HepG2 (cell line): Measurements from ENCODE around the gene AMZ2. TPM values are rescaled to one million over a fixed set of nuclear protein-coding genes. Genes with fewer than 3 reads are reported as not detected.
A peak's percentile ranks its signal among the peaks of the same experiment; 100 is the strongest.

Experiments
- ATAC-seq: fragments of 200-7000 bp; cut with Tn5 transposase; 3 replicates; pipeline ENCODE4 v1.9.1; 2020; ENCODE audit warnings: mild to moderate bottlenecking, moderate library complexity
- BruUV-seq: library from RNA; stranded (reverse); fragments of 400-500 nt; replicated peaks from 2 replicates; lab custom pipeline; 2021; lab: Mats Ljungman, UMichigan
- CTCF ChIA-PET: fragments of 300-600 bp; formaldehyde crosslinking; extraction: SDS; loops from one replicate; lab custom pipeline; 2021; ENCODE audit warnings: low total read pairs, inconsistent platforms, low intra/inter-chr PET ratio; lab: Yijun Ruan, JAX
- POLR2A ChIA-PET: fragments of 350-600 bp; sonication (Branson Sonifier 250); formaldehyde crosslinking; loops from one replicate; lab custom pipeline; 2020; ENCODE audit warnings: antibody characterized with exemption, inconsistent platforms; lab: Yijun Ruan, JAX
- DNase-seq: peaks from one replicate; pipeline ENCODE4 v3.0.0-alpha.2; 2015; ENCODE audit warnings: low spot score
- FAIRE-seq: peaks from 3 replicates; lab custom pipeline; 2011; peaks lifted over from hg19 to GRCh38; lab: Jason Lieb, UNC
- H2AFZ ChIP-seq: one replicate; pipeline ENCODE4 v1.6.1; 2011; ENCODE audit warnings: low read length, inconsistent platforms
- H3K27ac ChIP-seq: fragments of 300-600 bp; 3 replicates; pipeline ENCODE4 v1.8.0; 2011; ENCODE audit warnings: mixed run types, mild to moderate bottlenecking, mixed read lengths, low read length, inconsistent platforms; ENCODE audit not compliant: insufficient read depth; ENCODE audit errors: extremely low read length
- H3K27me3 ChIP-seq, 2 experiments: fragments of 200-600 bp in 1 of 2; 2 replicates in 1 of 2; 3 replicates in 1 of 2; pipeline versions ENCODE4 v1.6.0 to v1.8.0; 2011; ENCODE audit warnings: low read length in 2 of 2, mild to moderate bottlenecking in 2 of 2, moderate library complexity in 2 of 2, inconsistent platforms in 1 of 2; ENCODE audit not compliant: insufficient read depth in 2 of 2, control insufficient read depth in 1 of 2
- H3K36me3 ChIP-seq, 2 experiments: fragments of 200-600 bp in 1 of 2; replicated peaks in 1 of 2; 2 replicates in 1 of 2; 3 replicates in 1 of 2; pipeline versions ENCODE4 v1.5.1 to v1.8.0; 2011; ENCODE audit warnings: low read length in 2 of 2, inconsistent platforms in 1 of 2; ENCODE audit not compliant: insufficient read depth in 2 of 2, control insufficient read depth in 1 of 2
- H3K4me1 ChIP-seq: 2 replicates; pipeline ENCODE4 v1.5.1; 2012; ENCODE audit warnings: low read length, inconsistent platforms; ENCODE audit not compliant: insufficient read depth
- H3K4me2 ChIP-seq: 2 replicates; pipeline ENCODE4 v1.6.0; 2011; ENCODE audit warnings: low read depth, low read length, inconsistent platforms
- H3K4me3 ChIP-seq, 3 experiments: fragments of 200-600 bp in 1 of 3; sonication (generic), shearing (Covaris generic) in 1 of 3; replicated peaks in 1 of 3; 2 replicates each; pipeline ENCODE4 v1.5.1; 2011 to 2016; ENCODE audit warnings: low read length in 3 of 3, inconsistent platforms in 2 of 3, low read depth in 2 of 3, mild to moderate bottlenecking in 2 of 3, control low read depth in 1 of 3, mixed read lengths in 1 of 3; ENCODE audit not compliant: insufficient read depth in 1 of 3
- H3K79me2 ChIP-seq: one replicate; pipeline ENCODE4 v1.6.1; 2011; ENCODE audit warnings: low read length, inconsistent platforms; ENCODE audit not compliant: insufficient read depth
- H3K9ac ChIP-seq: 2 replicates; pipeline ENCODE4 v1.6.0; 2011; ENCODE audit warnings: mild to moderate bottlenecking, low read depth, low read length, inconsistent platforms; ENCODE audit not compliant: insufficient read depth
- H3K9me3 ChIP-seq: 2 replicates; pipeline ENCODE4 v1.5.1; 2012; ENCODE audit warnings: mild to moderate bottlenecking, low read length
- H4K20me1 ChIP-seq: 2 replicates; pipeline ENCODE4 v1.6.0; 2011; ENCODE audit warnings: inconsistent platforms, mild to moderate bottlenecking, low read length, moderate library complexity; ENCODE audit not compliant: insufficient read depth
- ZNF121 ChIP-seq: sonication (generic); formaldehyde crosslinking; IDR thresholded peaks from 2 replicates; pipeline ENCODE4 v1.5.0; 2020; ENCODE audit warnings: mild to moderate bottlenecking, missing genetic modification reagents
- WGBS: methylation state at CpG from one replicate; pipeline ENCODE4 v1.1.6; 2017; ENCODE audit warnings: low lambda C conversion rate; 5-methylcytosine and 5-hydroxymethylcytosine counted together
- in situ Hi-C: cut with HindIII; loops from 2 replicates; pipeline ENCODE4 v1.10.0; 2017; ENCODE audit warnings: low pct_unique_long_range_greater_than_20kb; ENCODE audit not compliant: extremely low pct_ligation_motif_present
- intact Hi-C: fragments of 100-400 bp; cut with micrococcal nuclease; formaldehyde crosslinking; loops from one replicate; pipeline ENCODE4 v1.10.0; 2022; ENCODE audit not compliant: unreplicated experiment
- polyA plus RNA-seq, 8 experiments: library from polyadenylated mRNA; depleted of rRNA in 3 of 8; stranded (reverse) in 7 of 8; unstranded in 1 of 8; fragments of >200 nt; fragmentation: Illumina TruSeq in 4 of 8; extraction: Trizol in 4 of 8; gene quantifications; 2 replicates each; pipeline versions ENCODE4 v1.2.1 to v1.2.3, GENCODE V29; 2011 to 2016; ENCODE audit warnings: low read depth in 4 of 8, missing spikeins in 1 of 8, mixed read lengths in 1 of 8; ENCODE audit not compliant: insufficient read depth in 1 of 8
- total RNA-seq, 5 experiments: library from RNA; depleted of rRNA; stranded (reverse); fragments of >200 nt; fragmentation: Illumina TruSeq; extraction: Trizol; gene quantifications; 2 replicates each; pipeline ENCODE4 v1.2.3, GENCODE V29; 2016; ENCODE audit warnings: low read depth in 1 of 5
- TF ChIP-seq, protein P1 (sequence below), 2 experiments: sonication (generic) in 1 of 2; formaldehyde crosslinking in 1 of 2; IDR thresholded peaks; 2 replicates each; pipeline versions ENCODE4 v1.4.0 to v1.6.1; 2016 to 2020; ENCODE audit warnings: borderline replicate concordance in 1 of 2, low read depth in 1 of 2, mild to moderate bottlenecking in 1 of 2, missing genetic modification reagents in 1 of 2
- TF ChIP-seq, protein P2 (sequence below): sonication (generic); formaldehyde crosslinking; IDR thresholded peaks from 2 replicates; pipeline ENCODE4 v1.4.0; 2020; ENCODE audit warnings: missing genetic modification reagents, mild to moderate bottlenecking, borderline replicate concordance

The AMZ2 gene
- total and polyA plus RNA-seq, 2 of the 13 experiments (the other 11 are each of a cell fraction or from before 2014, with no cell fraction given) = 86.9 to 90.2 TPM

DNA sequence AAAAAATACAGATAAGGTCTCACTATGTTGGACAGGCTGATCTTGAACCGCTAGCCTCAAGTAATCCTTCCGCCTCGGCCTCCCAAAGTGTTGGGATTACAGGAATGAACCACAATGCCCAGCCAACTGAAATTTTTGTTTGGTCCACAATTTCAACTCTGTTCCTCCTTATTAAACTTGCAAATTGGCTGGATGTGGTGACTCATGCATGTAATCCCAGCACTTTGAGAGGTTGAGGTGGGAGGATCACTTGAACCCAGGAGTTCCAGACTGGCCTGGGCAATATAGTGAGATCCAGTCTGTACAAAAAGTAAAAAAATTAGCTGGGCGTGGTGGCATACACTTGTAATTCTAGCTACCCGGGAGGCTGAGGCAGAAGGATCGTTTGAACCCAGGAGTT lies 56.9 kb downstream of the AMZ2 start:
- TF ChIP-seq, protein P1, sequence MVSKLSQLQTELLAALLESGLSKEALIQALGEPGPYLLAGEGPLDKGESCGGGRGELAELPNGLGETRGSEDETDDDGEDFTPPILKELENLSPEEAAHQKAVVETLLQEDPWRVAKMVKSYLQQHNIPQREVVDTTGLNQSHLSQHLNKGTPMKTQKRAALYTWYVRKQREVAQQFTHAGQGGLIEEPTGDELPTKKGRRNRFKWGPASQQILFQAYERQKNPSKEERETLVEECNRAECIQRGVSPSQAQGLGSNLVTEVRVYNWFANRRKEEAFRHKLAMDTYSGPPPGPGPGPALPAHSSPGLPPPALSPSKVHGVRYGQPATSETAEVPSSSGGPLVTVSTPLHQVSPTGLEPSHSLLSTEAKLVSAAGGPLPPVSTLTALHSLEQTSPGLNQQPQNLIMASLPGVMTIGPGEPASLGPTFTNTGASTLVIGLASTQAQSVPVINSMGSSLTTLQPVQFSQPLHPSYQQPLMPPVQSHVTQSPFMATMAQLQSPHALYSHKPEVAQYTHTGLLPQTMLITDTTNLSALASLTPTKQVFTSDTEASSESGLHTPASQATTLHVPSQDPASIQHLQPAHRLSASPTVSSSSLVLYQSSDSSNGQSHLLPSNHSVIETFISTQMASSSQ (IDR thresholded peaks at IDR 0.05; ENCODE audit: low read depth) = 0 out of 2 replicates have a peak, but pooled peaks have one; percentile 10
- TF ChIP-seq, protein P1 (CRISPR knock-in tag; IDR thresholded peaks at IDR 0.05; ENCODE audit: borderline replicate concordance) = no peak
- TF ChIP-seq, protein P2, sequence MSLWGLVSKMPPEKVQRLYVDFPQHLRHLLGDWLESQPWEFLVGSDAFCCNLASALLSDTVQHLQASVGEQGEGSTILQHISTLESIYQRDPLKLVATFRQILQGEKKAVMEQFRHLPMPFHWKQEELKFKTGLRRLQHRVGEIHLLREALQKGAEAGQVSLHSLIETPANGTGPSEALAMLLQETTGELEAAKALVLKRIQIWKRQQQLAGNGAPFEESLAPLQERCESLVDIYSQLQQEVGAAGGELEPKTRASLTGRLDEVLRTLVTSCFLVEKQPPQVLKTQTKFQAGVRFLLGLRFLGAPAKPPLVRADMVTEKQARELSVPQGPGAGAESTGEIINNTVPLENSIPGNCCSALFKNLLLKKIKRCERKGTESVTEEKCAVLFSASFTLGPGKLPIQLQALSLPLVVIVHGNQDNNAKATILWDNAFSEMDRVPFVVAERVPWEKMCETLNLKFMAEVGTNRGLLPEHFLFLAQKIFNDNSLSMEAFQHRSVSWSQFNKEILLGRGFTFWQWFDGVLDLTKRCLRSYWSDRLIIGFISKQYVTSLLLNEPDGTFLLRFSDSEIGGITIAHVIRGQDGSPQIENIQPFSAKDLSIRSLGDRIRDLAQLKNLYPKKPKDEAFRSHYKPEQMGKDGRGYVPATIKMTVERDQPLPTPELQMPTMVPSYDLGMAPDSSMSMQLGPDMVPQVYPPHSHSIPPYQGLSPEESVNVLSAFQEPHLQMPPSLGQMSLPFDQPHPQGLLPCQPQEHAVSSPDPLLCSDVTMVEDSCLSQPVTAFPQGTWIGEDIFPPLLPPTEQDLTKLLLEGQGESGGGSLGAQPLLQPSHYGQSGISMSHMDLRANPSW (CRISPR knock-in tag) = no peak
- peak; percentile 36; the same call in 1 of the 2 replicates for TF ChIP-seq ZNF121 (CRISPR knock-in tag)
- Histone ChIP-seq H3K27me3 (no peaks in the 10 kb centered on the region), H3K4me2 (no peak overlapping the region), H3K4me1 (peaks cover 58% of the 10 kb centered on the region), H3K9me3 (no peaks in the 10 kb centered on the region), H3K36me3 (no peaks in the 10 kb centered on the region; a peak in 1 of 5 replicates), H3K79me2 (no peaks in the 10 kb centered on the region), H4K20me1 (no peaks in the 10 kb centered on the region), H3K9ac (no peak overlapping the region), H3K4me3 (no peak overlapping the region), H3K27ac (no peak overlapping the region), H2AFZ (no peak overlapping the region)
- no TSS peak for BruUV-seq
- 96% methylated on average over 6 of the region's 6 CpGs for WGBS
- ChIA-PET POLR2A (interaction anchor here (1.1 kb wide), 1 partner anchor 14 kb away, joined by 3 read pairs; no protein-coding TSS in a partner anchor), CTCF (no interaction called here)
- intact Hi-C loops = no loop called here
- no peak for DNase-seq
- in situ Hi-C loops = no loop called here
- no peak for FAIRE-seq
- ATAC-seq = no peak
